ENCODE results near the gene CDKN1A.
"Not testable (repeated sequence)": the region's sequence is repeated elsewhere in the genome, so short reads cannot be mapped to it uniquely, and the experiment has no call there.

CDKN1A gene

DNA sequence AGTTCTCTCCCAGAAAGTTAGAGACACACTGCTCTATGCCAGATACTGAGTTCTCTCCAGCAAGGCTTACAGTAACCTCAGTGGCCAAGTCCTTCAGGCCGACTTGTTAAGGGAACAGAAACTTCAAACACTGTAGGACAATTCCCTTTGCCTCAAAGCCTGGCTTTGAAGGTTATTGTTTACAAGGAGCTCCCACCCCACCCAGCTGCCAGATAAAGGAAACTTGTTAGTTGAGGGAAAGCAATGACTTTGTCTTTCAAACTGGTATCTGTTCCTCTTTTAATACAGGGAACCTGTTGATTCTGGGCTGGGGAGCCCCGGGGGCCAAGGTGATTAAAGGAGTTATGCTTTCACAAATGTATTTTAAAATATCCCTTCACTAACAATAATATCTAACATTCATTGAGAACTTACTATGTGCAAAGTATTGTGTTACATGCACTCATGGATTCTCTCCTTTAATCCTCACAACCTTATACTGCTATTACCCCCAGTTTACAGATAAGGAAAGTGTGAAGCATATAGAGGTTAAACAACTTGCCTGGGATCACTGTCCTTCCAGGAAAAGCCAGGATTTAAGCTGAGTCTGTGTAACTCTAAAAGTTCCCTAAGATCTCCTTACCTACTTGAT is 27.6 kb upstream of the CDKN1A start:
- no peak overlapping the region for H3K4me3 ChIP-seq (ENCODE audit: low read depth, low read length)
- peak; percentile 82 for DNase-seq (ENCODE audit: low read depth)
- TF ChIP-seq, protein P1, sequence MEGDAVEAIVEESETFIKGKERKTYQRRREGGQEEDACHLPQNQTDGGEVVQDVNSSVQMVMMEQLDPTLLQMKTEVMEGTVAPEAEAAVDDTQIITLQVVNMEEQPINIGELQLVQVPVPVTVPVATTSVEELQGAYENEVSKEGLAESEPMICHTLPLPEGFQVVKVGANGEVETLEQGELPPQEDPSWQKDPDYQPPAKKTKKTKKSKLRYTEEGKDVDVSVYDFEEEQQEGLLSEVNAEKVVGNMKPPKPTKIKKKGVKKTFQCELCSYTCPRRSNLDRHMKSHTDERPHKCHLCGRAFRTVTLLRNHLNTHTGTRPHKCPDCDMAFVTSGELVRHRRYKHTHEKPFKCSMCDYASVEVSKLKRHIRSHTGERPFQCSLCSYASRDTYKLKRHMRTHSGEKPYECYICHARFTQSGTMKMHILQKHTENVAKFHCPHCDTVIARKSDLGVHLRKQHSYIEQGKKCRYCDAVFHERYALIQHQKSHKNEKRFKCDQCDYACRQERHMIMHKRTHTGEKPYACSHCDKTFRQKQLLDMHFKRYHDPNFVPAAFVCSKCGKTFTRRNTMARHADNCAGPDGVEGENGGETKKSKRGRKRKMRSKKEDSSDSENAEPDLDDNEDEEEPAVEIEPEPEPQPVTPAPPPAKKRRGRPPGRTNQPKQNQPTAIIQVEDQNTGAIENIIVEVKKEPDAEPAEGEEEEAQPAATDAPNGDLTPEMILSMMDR (IDR thresholded peaks at IDR 0.05; ENCODE audit: low read depth, low read length): no peak
- no peak for TF ChIP-seq MAX (IDR thresholded peaks at IDR 0.05; ENCODE audit: low read depth, low read length)
- TF ChIP-seq POLR2A (IDR thresholded peaks at IDR 0.05; ENCODE audit: extremely low read depth, insufficient read length): no peak
- TF ChIP-seq MYC (IDR thresholded peaks at IDR 0.05; ENCODE audit: low read depth, low read length): no peak

DNA sequence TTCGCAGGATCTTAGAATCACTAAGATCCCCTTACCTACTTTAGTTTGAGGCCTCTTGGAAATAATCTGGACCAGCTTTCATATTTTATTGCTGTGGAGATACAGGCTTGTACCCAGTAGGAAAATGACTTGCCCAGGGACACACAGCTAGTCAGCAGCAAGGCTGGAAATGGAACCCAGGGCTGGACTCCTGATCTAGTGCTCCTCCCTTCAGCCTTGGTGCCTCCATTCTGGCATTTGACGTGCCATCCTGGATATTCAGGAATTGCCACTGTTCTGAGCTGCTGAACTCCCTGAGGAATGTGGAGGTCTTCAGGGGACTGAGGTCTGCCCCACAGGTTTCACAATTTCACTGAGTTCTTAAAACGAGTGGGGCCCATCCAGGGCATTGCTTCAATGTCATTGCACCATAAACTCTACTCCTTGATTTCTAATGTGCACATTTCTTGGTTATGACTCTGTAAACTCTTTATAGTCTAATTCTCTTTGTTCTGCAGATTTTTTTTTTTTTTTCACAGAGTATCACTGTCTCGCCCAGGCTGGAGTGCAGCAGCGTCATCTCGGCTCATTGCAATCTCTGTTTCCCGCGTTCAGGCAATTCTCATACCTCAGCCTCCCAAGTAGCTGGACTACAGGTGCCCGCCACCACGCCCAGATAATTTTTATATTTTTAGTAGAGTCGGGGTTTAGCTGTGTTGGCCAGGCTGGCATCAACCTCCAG is 26.7 kb upstream of the CDKN1A start:
- peak; percentile 45 for DNase-seq (ENCODE audit: low read depth)
- TF ChIP-seq MYC (IDR thresholded peaks at IDR 0.05; ENCODE audit: low read depth, low read length): no peak
- TF ChIP-seq, protein P1 (IDR thresholded peaks at IDR 0.05; ENCODE audit: low read depth, low read length): no peak
- no peak for TF ChIP-seq POLR2A (IDR thresholded peaks at IDR 0.05; ENCODE audit: extremely low read depth, insufficient read length)
- TF ChIP-seq MAX (IDR thresholded peaks at IDR 0.05; ENCODE audit: low read depth, low read length): no peak
- no peak overlapping the region for H3K4me3 ChIP-seq (ENCODE audit: low read depth, low read length)

GRCh38 chr6:36654469-36654868 is 24.0 kb upstream of the CDKN1A start:
- H3K4me3 ChIP-seq (ENCODE audit: low read depth, low read length); DNase-seq (ENCODE audit: low read depth): not testable (repeated sequence)

DNA sequence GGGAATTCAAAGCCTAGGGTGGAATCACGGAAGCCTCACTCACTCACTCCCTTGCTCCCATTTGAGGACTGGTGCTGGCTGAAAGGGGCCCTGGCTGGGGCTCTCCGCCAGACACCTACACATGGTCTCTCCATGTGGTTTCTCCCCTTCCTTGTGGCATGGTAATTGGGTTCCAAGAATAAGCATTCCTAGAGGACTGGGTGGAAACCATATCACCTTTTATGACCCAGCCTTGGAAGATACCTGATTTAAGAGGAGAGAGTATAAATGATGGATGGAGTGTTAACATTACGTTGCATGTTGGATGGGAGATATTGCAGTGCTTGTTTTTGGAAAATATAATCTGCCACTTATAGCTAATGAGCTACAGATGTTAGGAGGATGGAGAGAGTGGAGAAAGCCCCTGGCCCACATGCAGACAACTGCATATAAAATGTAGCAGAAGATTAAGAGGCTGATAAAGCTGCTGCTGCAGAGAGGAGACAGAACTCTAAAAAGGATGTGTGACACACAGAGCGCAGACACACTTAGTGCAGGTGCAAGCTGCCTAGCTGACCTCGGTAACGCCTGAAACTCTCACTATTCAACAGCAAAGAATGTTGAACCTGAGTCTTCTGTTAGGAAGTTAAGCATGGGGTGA is 23.3 kb upstream of the CDKN1A start:
- TF ChIP-seq POLR2A (IDR thresholded peaks at IDR 0.05; ENCODE audit: extremely low read depth, insufficient read length): no peak
- no peak for TF ChIP-seq MYC (IDR thresholded peaks at IDR 0.05; ENCODE audit: low read depth, low read length)
- no peak for TF ChIP-seq MAX (IDR thresholded peaks at IDR 0.05; ENCODE audit: low read depth, low read length)
- TF ChIP-seq, protein P1 (IDR thresholded peaks at IDR 0.05; ENCODE audit: low read depth, low read length): no peak
- DNase-seq (ENCODE audit: low read depth): no peak
- no peak overlapping the region for H3K4me3 ChIP-seq (ENCODE audit: low read depth, low read length)

DNA sequence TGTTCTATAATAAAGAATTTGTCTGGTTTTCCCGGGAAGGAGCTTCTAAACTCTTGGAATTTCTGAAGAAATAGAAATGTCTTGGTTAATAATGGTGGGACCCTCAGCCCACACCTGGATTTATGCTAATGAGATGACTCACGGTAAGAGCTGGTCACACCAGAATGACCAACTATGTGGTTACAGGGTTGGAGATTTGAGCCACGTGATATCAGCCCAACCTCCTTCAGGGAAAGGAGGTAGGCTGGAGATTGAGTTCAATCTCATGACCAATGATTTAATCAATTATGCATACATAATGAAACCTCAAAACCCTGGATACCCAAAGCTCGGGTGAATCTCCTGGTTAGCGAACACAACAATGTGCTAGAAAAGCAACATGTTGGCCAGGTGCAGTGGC is 22.1 kb upstream of the CDKN1A start:
- no peak for TF ChIP-seq POLR2A (IDR thresholded peaks at IDR 0.05; ENCODE audit: extremely low read depth, insufficient read length)
- TF ChIP-seq MAX (IDR thresholded peaks at IDR 0.05; ENCODE audit: low read depth, low read length): no peak
- no peak for TF ChIP-seq MYC (IDR thresholded peaks at IDR 0.05; ENCODE audit: low read depth, low read length)
- TF ChIP-seq, protein P1 (IDR thresholded peaks at IDR 0.05; ENCODE audit: low read depth, low read length): no peak
- DNase-seq (ENCODE audit: low read depth): no peak
- no peak overlapping the region for H3K4me3 ChIP-seq (ENCODE audit: low read depth, low read length)

- TF ChIP-seq MAX (IDR thresholded peaks at IDR 0.05; ENCODE audit: low read depth, low read length) (no peak), POLR2A (IDR thresholded peaks at IDR 0.05; ENCODE audit: extremely low read depth, insufficient read length) (no peak), MYC (IDR thresholded peaks at IDR 0.05; ENCODE audit: low read depth, low read length) (no peak)
- TF ChIP-seq, protein P1 (IDR thresholded peaks at IDR 0.05; ENCODE audit: low read depth, low read length): no peak
- no peak for DNase-seq (ENCODE audit: low read depth)
These were observed 21.2 kb upstream of the CDKN1A start for GRCh38 chr6:36657271-36657670.

More at GRCh38 chr6:36657271-36657670, 21.2 kb upstream of the CDKN1A start:
- no peak overlapping the region for H3K4me3 ChIP-seq (ENCODE audit: low read depth, low read length)
